Effector CD8-positive, alpha-beta T cell (primary cell): ENCODE data around the gene SFRP5.

Source experiments
- DNase-seq: peaks from one replicate; lab custom pipeline; 2025; lab: John Stamatoyannopoulos, UW
- total RNA-seq, 4 experiments: gene quantifications; one replicate each; lab custom pipeline; 2026; lab: John Stamatoyannopoulos, UW

SFRP5 gene, protein sequence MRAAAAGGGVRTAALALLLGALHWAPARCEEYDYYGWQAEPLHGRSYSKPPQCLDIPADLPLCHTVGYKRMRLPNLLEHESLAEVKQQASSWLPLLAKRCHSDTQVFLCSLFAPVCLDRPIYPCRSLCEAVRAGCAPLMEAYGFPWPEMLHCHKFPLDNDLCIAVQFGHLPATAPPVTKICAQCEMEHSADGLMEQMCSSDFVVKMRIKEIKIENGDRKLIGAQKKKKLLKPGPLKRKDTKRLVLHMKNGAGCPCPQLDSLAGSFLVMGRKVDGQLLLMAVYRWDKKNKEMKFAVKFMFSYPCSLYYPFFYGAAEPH
- total RNA-seq = 0 reads per million in 4 experiments

DNA sequence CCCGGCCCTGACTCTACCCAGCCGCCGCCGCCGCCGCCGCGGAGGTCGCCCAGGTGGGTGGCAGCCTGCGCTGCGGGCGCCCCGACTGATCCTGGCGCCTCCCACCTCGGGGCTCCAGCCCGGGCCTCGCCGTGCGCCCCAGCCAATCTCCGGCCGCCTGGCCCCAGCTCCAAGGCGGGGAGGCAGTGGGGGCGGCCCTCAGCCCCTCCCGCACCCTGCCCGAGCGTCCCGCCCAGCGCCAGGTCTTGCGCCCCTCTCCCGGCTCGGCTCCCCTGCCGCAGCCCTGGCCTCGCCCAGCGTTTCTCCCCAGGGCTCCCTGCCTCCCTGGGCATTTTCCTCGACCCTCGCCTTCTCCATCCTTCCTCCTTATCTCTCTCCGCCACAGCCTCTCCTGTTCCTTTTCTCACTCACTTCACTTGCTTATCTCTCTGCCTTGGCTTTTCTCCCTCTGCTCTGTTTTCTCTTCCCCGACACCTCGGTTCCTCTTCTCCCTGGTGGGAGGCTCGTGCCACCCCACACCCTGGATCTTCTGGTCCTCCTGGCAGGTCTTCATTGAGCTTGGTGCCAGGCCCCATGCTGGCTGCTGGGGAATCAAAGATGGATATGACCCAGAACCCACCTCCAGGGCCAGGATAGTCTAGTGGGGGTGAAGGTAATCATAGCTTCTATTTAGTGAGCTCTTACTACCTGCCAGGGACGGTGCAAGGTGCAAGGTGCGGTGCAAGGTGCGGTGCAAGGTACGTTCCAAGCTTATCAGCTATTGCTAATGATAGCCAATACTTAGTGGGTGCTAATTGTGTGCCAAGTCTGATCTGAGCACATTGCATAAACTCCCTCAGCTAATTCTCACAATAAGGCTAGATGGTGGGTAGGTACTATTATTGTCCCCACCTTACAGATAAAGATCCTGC, at the start of gene SFRP5:
TSS of gene SFRP5 (minus strand) at position 87 of the 911 bp plus-strand sequence. CDS start 166 bp downstream, outside the sequence.
- no peak for DNase-seq

DNA sequence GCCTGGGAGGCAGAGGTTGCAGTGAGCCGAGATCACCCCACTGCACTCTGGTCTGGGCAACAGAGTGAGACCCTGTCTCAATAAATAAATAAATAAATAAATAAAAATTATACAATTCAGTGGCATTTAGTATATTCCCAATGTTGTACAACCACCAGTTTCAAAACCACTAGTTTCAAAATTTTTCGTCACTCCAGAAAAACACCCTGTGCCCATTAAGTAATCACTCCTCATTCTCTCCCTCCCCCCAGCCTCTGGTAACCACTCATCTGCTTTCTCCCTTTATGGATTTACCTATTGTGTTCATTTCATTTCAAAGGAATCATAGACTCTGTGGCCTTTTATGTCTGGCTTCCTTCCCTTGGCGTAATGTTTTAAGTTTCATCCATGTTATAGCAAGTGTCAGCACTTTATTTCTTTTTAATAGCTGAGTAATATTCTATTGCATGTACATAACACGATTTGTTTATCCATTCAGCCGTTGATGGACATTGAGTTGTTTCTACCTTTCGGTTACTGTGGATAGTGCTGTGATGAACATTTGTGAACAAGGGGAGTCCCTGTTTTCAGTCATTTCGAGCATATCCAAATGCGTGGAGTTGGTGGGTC, 48.4 kb upstream of the SFRP5 start:
- DNase-seq = no peak

DNA sequence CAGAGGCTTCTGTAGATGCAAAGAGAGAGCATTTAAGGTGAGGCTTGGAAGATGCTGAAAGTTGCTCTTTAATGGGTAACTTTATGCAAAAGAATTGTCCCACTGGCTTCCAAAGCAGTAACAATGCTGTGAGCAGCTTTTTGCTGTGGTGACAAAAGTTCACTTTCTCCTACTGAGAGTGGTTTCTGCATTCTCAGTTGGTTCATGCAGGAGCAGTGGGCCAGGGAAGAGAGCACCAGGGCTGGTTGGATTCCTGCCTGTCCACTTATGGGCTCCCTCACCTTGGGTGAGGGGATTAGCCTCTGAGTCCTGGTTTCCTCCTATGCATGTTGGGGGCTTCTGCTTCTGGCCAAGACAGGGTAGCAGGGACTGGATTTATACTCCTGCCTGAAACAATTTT, 46.8 kb upstream of the SFRP5 start:
- DNase-seq = no peak

DNA sequence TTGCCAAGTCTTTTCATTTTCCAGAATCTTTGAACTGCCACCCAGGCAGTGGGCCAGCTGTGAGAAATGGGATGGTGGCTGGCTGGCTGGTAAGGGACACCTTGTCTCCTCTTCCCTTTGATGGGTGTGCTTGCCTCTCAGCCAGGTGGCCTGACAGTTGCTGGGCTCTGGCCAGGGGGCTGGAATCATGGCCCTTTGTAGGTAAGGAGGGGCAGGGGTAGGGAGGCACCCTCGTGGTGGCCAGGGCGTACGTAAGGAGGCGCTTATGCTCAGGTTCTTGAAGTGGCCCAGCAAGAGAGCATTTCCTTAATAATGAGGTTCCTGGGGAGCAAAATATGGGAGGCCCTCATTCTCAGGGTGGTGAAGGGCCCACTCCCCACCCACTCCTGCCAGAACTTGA, 44.8 kb upstream of the SFRP5 start:
- DNase-seq = no peak

DNA sequence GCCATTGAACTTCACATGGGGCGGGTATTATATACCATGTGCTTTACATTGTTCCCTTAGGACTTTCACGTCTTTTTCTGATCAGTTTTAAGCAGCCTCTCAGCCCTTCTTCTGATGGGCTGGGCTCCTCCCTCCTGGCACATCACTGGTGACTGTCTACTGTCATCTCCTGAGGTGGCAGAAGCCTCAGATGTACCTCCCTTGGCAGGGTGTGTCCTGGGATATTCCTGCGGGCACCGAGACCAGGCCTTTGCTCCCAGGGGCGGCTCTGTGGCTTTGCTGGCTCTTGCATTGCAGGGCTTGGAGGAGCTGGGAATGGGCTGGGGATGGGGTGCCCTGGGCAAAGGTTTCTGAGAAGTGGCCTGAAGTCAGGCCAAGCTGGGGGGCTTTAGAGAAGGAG, 43.2 kb upstream of the SFRP5 start:
- DNase-seq = no peak

DNA sequence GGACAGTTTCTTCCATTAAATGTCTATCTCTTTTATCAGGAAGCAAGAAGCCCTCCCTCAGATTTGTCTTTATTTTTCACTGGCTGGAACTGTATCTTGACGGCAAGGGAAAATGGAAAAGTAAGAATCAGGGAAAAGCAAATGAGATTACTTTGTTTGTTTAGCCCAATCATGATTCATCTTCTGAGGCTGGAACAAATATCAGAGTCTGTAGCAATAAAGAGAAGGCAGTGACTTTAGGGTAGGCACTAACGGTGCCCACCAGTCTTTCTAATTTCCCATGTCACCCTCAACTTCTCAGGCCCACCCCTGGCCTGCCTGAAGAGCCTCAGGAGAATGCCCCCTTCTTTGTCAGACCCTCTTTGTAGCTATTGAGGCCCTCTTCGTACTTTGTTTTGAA, 41.5 kb upstream of the SFRP5 start:
- DNase-seq = no peak

DNA sequence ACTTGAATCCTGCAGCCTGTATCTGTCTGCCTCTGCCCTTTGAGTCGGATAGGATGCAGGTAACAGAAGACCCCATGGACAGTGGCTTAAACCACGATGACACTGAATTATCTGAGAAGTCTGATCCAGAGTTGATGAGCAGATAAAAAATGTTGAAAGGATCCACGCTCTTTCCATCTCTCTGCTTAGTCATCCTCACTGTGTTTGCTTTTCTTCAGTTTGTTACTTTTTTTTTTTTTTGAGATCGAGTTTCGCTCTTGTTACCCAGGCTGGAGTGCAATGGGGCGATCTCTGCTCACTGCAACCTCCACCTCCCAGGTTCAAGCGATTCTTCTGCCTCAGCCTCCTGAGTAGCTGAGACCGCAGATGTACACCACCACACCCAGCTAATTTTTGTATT, 40.9 kb upstream of the SFRP5 start:
- DNase-seq = no peak

DNA sequence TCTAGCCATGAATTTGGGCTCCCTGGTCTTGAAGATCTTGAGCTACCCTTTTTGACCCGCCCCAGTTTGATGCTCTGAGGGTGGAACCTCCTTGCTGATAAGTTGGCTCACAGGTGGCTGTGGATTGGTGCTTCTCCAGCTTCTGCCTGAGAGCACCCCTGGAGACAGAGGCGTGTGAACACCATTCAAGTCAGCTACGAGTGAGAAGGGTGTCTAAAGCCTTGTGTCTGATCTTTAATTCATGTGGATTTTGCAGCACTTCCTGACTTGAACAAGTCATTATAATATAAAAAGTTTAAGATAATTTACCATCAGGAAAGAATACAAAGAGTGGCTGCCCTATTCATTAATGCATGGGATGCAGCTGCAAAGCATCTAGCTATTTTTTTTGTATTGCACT, 40.2 kb upstream of the SFRP5 start:
- DNase-seq = no peak

DNA sequence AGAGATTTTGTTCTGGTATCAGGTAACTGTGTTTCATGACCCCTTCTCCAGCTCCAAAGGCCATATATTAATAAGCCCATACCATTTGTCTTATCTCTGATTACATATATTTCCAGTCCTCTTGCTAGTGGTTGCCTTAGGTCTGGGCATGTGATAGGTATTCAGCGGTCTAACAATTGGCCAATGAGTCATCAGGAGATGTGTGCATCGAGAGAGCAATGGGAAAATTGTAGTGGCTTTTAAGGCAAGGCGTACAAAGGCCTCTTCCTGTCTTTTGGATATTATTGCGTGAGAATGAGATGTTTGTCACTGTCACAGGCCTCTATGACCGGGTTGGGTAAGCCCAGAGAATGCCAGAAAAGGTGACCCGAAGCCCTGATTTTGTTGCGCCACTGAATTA, 38.6 kb upstream of the SFRP5 start:
- no peak for DNase-seq

DNA sequence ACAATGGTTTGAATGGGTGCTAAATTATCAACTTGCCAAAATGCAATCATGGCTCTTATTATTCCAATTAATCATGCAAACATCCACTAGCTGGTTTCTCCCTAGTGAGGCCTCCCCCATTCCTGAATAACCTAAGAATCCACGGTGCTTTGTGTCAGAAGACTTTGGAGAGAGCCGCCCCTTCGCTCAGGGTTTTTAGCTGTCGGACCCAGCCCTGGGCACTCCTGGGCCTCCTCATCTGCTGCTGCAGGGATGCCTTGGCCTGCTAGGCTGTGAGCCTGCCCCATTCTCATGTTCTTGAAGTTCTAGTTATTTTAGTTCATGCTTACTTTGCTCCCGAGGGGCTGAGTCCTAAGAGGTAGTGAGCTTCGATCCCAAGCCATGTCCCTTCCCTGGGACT, 34.1 kb upstream of the SFRP5 start:
- DNase-seq = no peak

DNA sequence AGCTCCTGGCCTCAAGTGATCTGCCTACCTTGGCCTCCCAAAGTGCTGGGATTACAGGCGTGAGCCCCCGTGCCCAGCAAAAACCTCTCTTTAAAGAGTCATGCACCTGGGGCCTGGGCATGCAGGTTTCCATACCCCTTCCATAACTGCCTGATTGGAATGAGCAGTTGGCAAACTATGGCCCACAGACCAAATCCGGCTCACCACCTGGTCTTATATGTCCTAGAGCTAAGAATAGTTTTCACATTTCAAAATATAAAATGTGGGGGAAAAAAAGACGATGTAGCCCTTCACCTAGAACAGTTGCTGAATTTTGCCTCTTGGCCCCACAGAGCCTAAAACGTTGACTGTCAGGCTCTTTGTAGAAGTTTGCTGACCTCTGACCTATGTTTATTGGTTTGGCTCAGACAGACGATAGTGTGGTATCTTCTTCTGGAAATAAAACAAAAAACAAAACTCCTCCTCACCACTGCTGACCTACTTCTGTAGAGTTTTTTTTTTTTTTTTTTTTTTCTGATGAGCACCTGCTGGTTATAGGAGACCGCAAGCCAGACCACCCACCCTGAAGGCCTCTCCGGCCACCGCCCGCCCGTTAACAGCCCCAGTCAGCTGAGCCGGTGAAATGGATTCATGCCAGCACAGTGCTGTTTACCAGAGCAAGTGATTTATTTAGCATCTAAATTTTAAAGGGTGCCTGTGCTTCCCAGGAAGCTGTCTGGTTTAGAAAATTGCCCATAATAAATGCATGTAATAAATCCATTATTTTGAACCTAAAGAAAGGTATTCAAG, 33.5 kb upstream of the SFRP5 start:
- no peak for DNase-seq

DNA sequence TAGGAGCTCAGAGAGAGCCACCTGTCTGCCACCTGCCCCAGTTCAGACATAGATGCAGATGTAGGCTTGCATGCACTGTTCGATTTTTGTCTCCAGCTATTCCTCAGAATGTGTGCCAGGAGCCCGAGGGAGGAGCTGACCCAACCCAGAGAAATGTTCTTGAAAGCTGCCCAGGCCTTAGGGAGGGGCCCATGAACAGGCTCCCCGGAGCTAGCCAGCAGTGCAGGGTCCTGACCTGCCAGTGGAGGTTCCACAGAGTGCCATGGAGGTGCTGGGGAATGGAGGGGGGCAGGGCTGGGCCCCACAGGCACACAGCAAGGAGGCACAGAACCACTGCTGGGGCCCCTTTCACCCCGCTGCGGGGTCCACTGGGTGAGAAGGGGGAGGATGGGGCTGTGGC, 29.6 kb upstream of the SFRP5 start:
- no peak for DNase-seq

DNA sequence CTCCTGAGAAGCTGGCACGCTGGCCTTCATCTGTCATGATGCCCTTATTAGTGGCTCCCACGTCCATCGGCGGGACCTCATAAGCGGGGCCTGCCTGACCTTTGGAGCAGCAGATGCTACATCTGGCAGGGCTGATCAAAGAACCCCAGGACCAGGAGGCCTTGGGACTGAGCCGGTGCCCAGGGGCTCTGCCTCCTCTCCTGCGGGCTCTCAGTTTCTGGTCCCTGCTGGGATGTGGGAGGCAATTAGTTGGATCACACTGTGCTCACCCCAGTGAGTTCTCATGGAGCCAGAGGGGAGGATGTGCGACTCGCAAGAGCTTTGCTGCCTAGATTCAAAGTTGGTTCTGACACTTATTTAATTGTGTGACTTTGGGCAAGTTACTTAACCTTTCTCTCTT, 28.7 kb upstream of the SFRP5 start:
- no peak for DNase-seq

DNA sequence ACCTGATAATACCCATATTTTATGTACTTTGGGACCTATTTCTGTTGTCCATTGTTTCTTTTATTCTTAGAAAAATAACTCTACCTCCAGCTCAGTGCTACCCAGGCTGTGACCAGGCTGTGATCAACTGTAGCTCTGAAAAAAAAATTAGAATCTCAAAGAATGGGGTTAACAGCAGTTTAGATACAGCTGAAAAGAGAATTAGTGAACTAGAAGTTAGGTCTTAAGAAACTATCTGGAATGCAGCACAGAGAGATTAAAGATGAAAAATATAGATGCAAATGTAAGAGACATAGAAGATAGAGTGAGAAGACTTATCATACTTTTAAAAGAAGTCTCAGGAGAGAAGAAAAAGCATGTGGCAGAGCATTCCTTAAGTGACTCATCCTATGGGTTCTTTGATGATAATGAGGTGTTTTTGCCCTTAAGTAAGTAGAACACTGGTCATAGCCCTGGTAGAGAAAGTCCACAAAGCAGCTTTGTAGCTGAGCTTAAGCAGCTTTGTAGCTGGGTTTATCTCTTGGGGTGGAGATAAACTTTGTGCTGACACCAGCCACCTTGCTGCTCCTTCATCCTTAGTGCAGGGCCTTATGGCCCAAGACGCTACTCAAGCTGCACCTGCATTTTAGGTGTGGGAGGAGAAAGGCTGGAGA, 27.3 kb upstream of the SFRP5 start:
- no peak for DNase-seq

DNA sequence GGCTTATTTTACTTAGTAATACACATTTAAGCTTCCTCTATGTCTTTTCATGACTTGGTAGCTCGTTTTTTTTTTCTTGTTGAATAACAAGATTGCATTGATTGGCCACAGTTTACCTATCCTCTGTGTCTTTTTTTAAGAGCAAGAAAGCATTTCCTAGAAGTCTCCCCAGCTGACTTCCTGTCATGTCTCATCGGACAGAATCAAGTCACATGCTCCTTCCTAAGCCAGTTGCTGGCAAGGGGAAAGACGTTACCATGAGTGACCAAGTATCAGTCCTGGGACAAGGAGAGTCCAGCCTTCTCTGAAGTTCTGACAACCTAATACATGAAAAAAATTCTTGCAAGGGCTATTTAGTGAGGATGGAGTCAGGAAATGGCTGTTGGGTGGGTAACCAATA, 24.9 kb upstream of the SFRP5 start:
- DNase-seq = peak; percentile 8

DNA sequence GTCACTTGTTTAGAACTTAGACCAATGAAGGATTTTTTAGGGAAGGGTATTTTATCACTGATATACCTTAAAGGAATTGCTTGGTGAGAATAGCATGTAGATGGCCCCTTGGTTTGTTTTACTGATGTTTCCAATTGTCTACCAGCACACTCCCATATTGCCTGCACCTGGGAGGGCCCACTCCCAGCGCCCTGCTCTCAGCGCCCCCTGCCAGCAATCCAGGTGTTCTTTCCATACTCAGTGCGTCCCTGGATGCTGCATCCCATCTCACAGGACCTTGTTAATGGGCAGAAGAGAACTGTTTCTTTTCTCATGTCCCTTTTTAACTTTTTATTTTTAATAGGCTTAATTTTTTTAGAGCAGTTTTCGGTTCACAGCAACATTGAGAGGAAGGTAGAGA, 24.1 kb upstream of the SFRP5 start:
- no peak for DNase-seq

DNA sequence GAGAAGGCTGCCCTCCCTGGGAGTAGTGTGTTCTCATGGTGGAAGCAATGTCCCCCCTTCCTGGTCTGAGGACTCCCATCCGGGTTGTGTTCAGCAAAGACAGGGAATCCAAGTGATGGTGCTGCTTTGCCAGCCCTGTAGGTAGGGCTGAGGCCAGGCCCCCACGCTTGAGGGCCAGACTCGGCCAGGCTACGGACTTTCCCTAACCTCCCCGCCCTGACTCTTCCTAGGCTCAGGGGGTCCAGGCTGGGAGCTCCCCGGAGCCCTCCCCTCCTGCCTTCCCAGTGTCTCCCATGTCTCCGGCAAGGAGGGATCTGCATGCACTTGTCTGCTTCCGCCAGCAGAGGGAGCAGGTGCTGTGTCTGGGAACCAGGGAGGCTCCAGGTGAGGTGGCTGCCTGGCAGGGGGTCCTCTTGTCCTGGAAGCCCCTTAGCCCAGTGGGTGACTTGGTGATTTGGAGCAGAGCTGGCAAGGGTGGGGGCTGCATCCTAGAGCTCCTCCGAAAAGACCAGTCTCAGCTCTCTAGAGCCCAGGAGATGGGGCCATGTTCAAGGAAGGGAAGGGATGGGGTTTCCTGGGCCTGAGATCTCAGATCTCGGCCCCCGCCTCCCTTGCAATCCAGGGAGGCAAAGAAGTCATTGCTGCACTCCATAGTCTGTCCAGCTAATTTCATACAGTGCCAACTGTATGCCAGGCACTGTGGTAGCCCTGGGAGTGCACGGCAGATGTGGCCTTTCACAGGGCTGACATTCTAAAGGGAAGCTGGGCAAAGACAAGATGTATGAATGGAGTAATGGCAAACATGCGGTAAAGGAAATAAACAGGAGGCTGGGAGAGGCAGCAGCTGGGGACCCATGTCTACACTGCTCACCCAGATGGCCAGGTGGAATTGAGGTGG, 20.3 kb upstream of the SFRP5 start:
- peak; percentile 56 for DNase-seq

DNA sequence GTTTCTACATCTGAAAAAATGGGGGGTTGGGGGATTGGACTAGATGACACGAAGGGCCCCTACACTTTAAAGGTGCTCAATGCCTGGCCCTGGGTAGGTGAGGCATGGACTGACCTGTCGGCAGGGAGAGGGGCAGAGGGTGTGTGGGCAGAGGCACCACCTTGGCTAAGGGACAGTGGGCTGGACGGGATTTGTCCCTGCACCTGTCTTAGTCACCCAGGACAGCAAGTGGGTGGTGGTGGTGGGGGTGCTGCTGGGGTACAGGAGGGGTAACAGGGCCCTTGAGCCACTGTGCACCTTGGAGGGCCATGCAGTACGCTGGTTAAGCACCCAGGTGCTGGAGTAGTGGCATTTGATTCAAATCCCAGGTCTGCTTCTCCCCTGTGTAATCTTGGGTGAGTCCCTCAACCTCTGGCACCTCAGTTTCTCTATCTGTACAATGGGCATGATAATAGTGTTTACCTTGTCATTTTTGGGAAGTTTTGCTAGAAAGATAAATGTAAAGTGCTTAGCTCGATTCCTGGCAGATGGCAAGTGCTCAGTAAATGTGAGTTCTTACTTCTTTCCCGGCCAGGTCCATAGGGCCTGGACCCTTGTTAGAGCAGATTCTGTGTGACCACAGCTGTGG, 18.1 kb upstream of the SFRP5 start:
- DNase-seq = no peak

DNA sequence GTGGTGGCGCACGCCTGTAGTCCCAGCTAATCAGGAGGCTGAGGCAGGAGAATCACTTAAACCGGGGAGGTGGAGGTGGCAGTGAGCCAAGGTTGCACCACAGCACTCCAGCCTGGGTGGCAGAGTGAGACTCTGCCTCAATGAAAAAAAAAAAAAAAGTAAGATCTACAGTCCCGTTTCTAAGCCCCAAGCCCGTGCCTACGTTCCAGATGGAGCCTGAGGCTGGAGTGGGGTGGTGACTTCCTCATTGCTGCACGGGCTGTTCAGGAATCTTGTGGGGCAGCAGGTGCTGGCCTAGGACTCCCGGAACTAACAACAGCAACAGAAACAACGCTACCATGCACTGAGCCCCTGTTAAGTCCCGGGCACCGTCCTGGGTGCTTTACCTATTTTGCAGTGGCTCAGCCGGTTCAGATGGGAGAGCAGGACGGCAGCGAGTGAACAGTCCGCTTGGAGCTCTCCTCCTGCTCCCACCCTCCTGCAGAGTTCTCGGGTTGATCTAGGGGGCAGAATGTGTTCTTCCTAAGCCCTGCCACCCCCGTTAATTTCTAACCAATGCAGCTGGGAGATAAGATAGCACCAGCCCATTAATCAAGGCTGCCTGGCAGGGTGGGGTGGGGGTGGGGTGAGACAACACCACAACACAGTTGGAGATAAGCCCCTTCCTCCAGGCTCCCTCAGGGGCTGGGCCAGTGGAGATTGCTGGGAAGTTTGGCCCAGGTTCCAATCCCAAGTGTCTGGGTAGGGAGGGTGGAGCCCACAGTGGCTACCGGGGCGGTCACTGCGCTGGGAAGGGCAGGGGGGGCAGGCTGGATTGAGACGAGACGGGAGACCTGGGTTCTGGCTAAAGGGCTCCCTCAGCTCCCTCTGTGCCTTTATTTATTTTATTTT, 17.0 kb upstream of the SFRP5 start:
- no peak for DNase-seq
